GM21447 (cell line): Measurements from ENCODE around the gene ACOT6.
"Not testable (repeated sequence)": the region's sequence is repeated elsewhere in the genome, so short reads cannot be mapped to it uniquely, and the experiment has no call there.

ENCODE experiments used
- ATAC-seq: cut with Tn5 transposase; IDR thresholded peaks from one replicate; pipeline ENCODE4 v1.9.1; 2021; ENCODE audit not compliant: unreplicated experiment

Gene ACOT6

DNA sequence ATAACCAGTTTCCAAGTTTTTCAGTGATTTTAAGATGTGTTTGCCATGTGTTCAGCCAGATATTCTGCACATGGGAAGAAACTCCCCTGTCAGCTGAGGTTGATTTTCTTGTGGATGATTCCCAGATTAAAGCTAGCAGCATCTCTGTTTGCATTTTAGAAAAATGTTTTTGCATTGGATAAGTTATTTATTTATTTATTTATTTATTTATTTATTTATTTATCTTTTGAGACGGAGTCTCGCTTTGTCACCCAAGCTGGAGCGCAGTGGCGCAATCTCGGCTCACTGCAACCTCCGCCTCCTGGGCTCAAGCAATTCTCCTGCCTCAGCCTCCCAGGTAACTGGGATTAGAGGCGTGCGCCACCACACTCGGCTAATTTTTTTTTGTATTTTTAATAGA, 17.8 kb upstream of the ACOT6 start:
- no peak for ATAC-seq

GRCh38 chr14:73599499-73599898, 12.8 kb upstream of the ACOT6 start:
- ATAC-seq = no peak

DNA sequence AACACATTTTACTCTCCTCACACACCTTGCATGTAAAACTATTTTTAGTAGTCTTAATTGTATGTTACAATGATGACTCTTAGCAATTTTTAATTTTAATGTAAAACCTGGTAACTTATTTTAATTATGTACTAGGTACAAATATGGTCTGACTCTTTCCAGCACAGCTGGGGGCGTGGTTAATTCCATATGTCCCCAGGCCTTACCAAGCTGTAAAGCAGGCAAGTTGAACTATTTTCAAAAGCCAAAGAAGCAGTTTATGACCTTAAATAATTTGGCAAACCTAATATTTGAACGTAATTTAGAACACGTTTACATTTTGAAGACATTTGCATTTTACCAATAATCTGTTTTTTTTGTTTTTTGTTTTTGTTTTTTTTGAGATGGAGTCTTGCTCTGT, 9.3 kb upstream of the ACOT6 start:
- ATAC-seq = no peak

- ATAC-seq = no peak
Measured at GRCh38 chr14:73606271-73606670, 6.0 kb upstream of the ACOT6 start.

DNA sequence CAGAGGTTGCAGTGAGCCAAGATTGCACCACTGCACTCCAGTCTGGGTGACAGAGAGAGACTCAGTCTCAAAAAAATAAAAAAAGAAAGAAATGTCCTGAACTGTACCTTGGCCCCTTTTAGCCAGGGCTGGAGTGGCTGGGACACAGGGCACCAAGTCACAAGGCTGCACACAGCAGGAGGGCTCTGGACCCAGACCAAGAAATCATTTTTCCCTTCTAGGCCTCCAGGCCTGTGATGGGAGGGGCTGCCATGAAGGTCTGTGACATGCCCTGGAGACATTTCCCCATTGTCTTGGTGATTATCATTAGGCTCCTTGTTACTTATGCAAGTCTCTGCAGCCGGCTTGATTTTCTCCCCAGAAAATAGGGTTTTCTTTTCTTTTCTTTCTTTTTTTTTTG, 5.1 kb upstream of the ACOT6 start:
- no peak for ATAC-seq

- ATAC-seq = no peak
Measured at GRCh38 chr14:73610687-73611086, 1.6 kb upstream of the ACOT6 start.

- ATAC-seq = no peak
Measured at GRCh38 chr14:73613046-73613383, 698 bp downstream of the ACOT6 start.

DNA sequence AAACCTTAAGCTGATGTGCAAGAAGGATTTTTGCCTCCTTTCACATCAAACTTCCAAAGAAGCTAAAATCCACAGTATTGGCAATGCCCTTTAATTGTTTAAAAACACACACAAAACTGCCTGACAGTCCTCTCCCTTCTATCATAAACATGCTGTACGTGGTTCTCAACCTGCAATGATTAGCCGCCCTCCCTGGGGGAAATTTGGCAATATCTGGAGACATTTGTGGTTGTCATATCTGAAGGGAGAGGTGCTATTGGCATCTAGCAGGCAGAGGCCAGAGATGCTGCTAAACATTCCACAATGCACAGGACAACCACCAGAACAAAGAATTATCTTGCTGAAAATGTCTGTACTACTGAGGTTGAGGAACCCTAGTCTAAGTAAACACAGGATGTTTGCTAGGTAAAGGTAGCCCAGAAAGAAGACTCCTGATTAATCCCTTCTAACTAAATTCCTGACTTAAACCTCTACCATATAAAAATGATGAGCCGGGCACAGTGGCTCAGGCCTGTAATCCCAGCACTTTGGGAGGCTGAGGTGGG, 1.2 kb downstream of the ACOT6 start:
- no peak for ATAC-seq

- ATAC-seq = no peak
Measured at GRCh38 chr14:73616831-73617230, 4.5 kb downstream of the ACOT6 start.

GRCh38 chr14:73619524-73619923, 7.2 kb downstream of the ACOT6 start:
- ATAC-seq = no peak

DNA sequence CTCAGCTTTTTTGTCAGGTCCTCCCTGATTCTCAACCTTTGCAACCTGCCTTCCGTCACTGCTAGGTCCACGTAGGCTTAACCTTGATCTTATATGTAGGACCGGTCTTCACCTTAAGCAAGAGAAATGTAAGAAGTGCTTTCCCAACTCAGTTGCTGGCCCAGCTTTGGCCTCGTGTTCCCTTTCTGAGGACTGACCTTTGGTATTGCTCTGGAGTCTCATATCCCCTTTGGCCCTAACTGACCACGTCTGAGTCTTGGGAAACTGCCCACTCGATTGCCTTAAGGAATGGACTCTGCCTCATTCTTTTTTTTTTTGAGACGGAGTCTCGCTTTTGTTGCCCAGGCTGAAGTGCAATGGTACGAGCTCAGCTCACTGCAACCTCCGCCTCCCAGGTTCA, 8.0 kb downstream of the ACOT6 start:
- no peak for ATAC-seq

DNA sequence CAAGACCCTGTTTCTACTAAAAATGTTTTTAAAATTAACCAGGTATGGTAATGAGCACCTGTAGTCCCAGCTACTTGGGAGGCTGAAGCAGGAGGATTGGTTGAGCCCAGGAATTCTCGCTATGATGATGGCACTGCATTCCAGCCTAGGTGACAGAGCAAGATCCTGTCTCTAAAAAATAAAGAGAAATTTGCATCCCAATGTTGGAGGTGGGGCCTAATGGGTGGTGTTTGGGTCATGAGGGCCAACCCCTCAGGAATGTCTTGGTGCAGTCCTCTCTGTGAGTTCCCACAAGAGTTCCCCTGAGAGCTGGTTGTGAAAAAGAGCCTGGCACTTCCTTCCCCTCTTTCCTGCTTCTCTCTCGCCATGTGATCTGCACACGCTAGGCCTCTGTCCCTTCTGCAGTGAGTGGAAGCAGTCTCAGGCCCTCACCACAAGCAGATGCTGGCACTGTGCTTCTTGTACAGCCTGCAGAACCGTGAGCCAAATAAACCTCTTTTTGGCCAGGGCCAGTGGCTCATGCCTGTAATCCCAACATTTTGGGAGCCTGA, 11.3 kb downstream of the ACOT6 start:
- ATAC-seq = no peak

- ATAC-seq = no peak
Measured at GRCh38 chr14:73625706-73626105, 13.4 kb downstream of the ACOT6 start.

GRCh38 chr14:73627151-73627558, 14.8 kb downstream of the ACOT6 start:
- no peak for ATAC-seq

DNA sequence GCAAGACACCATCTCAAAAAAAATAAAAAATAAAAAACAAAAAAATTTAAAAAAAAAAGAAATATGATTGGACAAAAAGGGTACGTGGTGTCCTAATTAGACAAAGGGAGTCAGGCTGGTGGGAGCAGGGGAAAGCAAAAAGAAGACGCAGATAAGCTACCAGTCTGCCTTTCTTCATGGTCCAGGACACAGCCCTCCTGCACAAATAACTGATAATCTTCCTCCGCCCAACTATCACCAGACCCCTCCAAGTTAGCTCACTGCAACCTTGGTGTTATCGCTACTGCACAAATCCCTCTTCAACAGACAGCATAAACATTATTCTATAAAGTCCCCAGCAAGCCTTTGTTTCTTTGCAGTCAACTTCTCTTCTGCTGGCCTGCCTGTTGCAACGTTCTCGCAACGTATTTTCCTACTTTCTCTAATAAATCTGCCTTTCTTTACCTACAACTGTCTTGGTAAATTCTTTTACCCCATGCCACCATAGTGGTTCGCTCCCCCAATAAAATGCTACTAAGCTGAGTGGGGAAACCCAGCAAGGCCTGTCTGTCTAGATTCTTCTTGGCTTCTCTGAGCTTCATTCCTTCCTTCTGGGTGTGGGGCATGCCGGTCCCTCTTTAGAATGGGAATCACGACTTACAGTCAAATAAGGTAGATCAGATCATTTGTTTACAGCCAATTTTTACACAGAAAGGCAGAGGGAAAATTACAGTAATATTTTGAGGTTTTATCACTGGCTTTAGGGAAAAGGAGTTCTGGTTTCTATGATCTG, 17.9 kb downstream of the ACOT6 start:
- no peak for ATAC-seq

GRCh38 chr14:73633116-73634010, 21.0 kb downstream of the ACOT6 start:
- peak; percentile 66 for ATAC-seq

- ATAC-seq = no peak
Measured at GRCh38 chr14:73634011-73634833, 21.9 kb downstream of the ACOT6 start.

- not testable (repeated sequence) for ATAC-seq
Measured at GRCh38 chr14:73636355-73636754, 24.0 kb downstream of the ACOT6 start.

DNA sequence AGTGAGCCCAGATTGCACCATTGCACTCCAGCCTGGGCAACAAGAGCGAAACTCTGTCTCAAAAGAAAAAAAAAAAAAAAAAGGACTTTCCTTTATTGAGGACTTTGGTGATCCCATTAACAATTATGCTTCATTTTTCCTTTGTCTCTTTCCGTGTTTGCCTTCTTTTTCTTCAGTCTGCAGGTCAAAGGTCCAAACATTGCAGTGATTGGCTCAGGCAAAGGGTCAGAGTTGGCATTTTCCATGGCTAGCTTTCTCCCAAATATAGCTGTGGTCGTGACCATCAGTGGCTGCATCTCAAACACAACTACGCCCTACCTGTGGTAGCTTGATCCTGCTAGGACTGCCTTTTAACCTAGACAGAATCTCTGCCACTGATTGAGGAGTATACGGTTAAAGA, 25.5 kb downstream of the ACOT6 start:
- no peak for ATAC-seq

DNA sequence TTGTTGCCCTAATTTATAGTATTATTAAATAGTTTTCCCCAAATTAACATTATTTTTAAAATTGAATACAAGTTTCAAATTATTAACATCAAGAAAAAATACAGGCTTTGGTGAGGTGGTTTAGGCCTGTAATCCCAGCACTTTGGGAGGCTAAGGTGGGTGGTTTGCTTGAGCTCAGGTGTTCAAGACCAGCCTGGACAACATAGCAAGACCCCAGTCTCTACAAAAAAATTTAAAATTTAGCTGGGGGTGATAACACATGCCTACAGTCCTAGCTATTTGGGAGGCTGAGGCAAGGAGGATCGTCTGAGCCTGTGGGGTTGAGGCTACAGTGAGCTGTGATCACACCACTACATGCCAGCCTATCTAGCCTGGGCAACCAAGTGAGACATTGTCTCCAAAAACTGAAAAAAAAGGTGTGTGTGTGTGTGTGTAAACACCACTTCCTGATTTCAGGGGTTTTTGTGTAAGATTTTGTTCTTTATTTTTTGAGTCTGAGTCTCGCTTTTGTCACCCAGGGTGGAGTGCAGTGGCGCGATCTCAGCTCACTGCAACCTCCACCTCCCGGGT, 28.6 kb downstream of the ACOT6 start:
- ATAC-seq = no peak
